DND-41 (cell line): ENCODE measurements around the gene TCP11.

ENCODE experiments used
- EZH2 ChIP-seq: IDR thresholded peaks from 3 replicates; pipeline ENCODE4 v1.6.1; 2012; ENCODE audit warnings: borderline replicate concordance, low read depth, mild to moderate bottlenecking, moderate library complexity, low read length, inconsistent platforms; ENCODE audit not compliant: severe bottlenecking
- TF ChIP-seq, protein P1 (sequence below): IDR thresholded peaks from 2 replicates; pipeline ENCODE4 v1.5.1; 2012; ENCODE audit warnings: borderline replicate concordance, low read length, moderate library complexity, mild to moderate bottlenecking; ENCODE audit not compliant: poor library complexity, severe bottlenecking; ENCODE audit errors: extremely low read depth

DNA sequence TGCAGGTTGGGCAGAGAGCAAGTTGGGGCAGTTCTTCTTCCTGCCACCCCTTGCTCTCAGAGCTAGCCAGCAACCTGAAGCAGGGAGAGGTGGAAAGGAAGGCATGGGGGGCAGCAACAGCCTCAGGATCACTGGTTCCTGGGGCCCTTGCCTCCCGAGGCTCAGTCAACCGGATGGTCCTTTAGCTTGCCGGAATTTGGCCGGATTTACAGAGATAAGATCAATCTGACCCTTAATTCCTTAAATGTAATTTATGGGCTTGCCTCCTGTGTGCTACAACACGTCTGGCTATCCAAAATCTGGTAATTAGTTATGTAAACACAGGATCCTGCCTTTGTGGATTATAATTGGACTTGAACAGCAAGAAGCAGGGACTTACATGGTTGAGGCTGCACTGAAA, 19.5 kb upstream of the TCP11 start:
- TF ChIP-seq, protein P1, sequence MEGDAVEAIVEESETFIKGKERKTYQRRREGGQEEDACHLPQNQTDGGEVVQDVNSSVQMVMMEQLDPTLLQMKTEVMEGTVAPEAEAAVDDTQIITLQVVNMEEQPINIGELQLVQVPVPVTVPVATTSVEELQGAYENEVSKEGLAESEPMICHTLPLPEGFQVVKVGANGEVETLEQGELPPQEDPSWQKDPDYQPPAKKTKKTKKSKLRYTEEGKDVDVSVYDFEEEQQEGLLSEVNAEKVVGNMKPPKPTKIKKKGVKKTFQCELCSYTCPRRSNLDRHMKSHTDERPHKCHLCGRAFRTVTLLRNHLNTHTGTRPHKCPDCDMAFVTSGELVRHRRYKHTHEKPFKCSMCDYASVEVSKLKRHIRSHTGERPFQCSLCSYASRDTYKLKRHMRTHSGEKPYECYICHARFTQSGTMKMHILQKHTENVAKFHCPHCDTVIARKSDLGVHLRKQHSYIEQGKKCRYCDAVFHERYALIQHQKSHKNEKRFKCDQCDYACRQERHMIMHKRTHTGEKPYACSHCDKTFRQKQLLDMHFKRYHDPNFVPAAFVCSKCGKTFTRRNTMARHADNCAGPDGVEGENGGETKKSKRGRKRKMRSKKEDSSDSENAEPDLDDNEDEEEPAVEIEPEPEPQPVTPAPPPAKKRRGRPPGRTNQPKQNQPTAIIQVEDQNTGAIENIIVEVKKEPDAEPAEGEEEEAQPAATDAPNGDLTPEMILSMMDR, result no peak
- no peak for TF ChIP-seq EZH2
